LNCaP clone FGC (cell line): ENCODE measurements around the gene ITGAL.
"Not testable (repeated sequence)": the region's sequence is repeated elsewhere in the genome, so short reads cannot be mapped to it uniquely, and the experiment has no call there.

Experiments
- DNase-seq: peaks from one replicate; pipeline ENCODE4 v3.0.0-alpha.2; 2011; ENCODE audit warnings: low read depth
- H3K4me3 ChIP-seq: 2 replicates; pipeline ENCODE4 v1.5.1; 2011; ENCODE audit warnings: mild to moderate bottlenecking, low read depth, low read length, control low read depth
- CTCF ChIP-seq: IDR thresholded peaks from 2 replicates; pipeline ENCODE4 v1.5.1; 2012; ENCODE audit warnings: mild to moderate bottlenecking; ENCODE audit not compliant: control insufficient read depth, insufficient read depth; ENCODE audit errors: extremely low read depth

ITGAL gene

DNA sequence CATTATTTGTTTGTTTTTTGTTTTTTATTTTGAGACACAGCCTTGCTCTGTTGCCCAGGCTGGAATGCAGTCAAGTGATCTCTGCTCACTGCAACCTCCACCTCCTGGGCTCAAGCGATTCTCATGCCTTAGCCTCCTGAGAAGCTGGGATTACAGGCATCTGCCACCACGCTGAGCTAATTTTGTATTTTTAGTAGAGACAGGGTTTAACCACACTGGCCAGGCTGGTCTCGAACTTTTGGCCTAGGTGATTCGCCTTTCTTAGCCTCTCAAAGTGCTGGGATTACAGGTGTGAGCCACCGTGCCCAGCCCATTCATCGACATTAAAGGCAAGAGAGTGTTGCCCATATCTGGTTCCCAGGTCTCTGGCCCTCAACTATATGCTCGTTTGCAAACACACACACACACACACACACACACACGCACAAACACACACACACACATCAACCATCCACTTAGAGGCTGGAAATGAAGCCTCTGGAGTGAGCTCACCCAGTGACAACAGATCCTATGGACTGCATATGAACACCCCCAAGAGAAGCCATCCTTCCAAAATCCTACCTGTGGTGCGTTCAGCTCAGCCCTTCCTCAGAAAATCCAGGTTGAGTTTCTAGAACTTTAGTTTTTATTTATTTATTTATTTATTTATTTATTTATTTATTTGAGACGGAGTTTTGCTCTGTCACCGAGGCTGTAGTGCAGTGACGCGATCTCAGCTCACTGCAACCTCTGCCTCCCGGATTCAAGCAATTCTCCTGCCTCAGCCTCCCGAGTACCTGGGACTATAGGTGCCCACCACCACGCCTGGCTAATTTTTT, 14.6 kb upstream of the ITGAL start:
- no peak overlapping the region for H3K4me3 ChIP-seq
- DNase-seq = no peak
- TF ChIP-seq CTCF = no peak

- H3K4me3 ChIP-seq = no peak overlapping the region
- no peak for DNase-seq
- no peak for TF ChIP-seq CTCF
Observed at GRCh38 chr16:30458561-30459394, 13.8 kb upstream of the ITGAL start.

DNA sequence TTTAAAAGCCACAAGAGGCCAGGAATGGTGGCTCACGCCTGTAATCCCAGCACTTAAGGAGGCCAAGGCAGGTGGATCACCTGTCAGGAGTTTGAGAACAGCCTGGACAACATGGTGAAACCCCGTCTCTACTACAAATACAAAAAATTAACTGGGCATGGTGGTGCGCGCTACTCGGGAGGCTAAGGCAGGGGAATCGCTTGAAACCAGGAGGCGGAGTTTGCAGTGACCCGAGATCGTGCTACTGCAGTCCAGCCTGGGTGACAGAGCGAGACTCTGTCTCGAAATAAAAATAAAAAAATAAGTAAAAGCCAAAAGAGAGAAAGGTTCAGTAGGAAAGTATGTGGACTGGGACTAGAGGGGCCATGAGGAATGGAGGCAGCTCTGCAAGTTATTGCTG, 13.1 kb upstream of the ITGAL start:
- no peak for DNase-seq
- no peak overlapping the region for H3K4me3 ChIP-seq
- TF ChIP-seq CTCF = no peak

- not testable (repeated sequence) for H3K4me3 ChIP-seq, DNase-seq
Observed at GRCh38 chr16:30461426-30461825, 11.1 kb upstream of the ITGAL start.

GRCh38 chr16:30464078-30464477, 8.5 kb upstream of the ITGAL start:
- no peak overlapping the region for H3K4me3 ChIP-seq
- DNase-seq = no peak
- no peak for TF ChIP-seq CTCF

DNA sequence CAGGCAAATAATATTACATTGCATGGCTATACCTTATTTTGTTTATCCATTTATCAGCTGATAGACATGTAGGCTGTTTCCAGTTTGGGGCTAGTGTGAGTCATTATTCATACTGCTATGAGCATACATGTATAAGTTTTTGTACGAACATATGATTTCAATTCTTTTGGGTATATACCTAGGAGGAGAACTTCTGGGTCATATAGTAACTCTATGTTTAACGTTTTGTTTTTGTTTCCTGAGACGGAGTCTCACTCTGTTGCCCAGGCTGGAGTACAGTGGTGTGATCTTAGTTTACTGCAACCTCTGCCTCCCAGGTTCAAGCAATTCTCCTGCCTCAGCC, 2.4 kb upstream of the ITGAL start:
- H3K4me3 ChIP-seq = no peak overlapping the region
- TF ChIP-seq CTCF = no peak
- no peak for DNase-seq

- no peak for TF ChIP-seq CTCF
- H3K4me3 ChIP-seq = no peak overlapping the region
- no peak for DNase-seq
Observed at GRCh38 chr16:30470632-30470995, 1.9 kb upstream of the ITGAL start.
